IMR-90 (cell line): ENCODE data around the gene PAN3. TPM values are rescaled to one million over a fixed set of nuclear protein-coding genes. Genes with fewer than 3 reads are reported as not detected.
A peak's percentile ranks its signal among the peaks of the same experiment; 100 is the strongest.

Experiments used
- ATAC-seq: fragments of 200-7000 bp; cut with Tn5 transposase; 2 replicates; pipeline ENCODE4 v1.9.1; 2020; ENCODE audit warnings: low read depth, mild to moderate bottlenecking, moderate library complexity
- BruUV-seq: library from RNA; stranded (reverse); fragments of 400-500 nt; replicated peaks from 2 replicates; lab custom pipeline; 2021; lab: Mats Ljungman, UMichigan
- CTCF ChIA-PET: fragments of 300-600 bp; formaldehyde crosslinking; extraction: SDS; loops from one replicate; lab custom pipeline; 2021; ENCODE audit warnings: antibody characterized with exemption; lab: Yijun Ruan, JAX
- POLR2A ChIA-PET: fragments of 300-600 bp; sonication (Branson Sonifier 250); formaldehyde crosslinking; loops from one replicate; lab custom pipeline; 2022; ENCODE audit warnings: antibody characterized with exemption; ENCODE audit not compliant: unreplicated experiment; lab: Charles Lee
- DNase-seq: peaks from one replicate; pipeline ENCODE4 v3.0.0; 2013
- H2AFZ ChIP-seq: replicated peaks from 2 replicates; pipeline ENCODE3; 2013; ENCODE audit warnings: low read length, mild to moderate bottlenecking; ENCODE audit not compliant: poor library complexity
- H2AK5ac ChIP-seq: 2 replicates; pipeline ENCODE4 v1.6.1; 2013; ENCODE audit warnings: low read depth, low read length, inconsistent platforms
- H2AK9ac ChIP-seq: replicated peaks from 2 replicates; pipeline ENCODE3; 2013; ENCODE audit warnings: mild to moderate bottlenecking, low read depth, low read length, moderate library complexity; ENCODE audit not compliant: poor library complexity
- H2BK120ac ChIP-seq: 2 replicates; pipeline ENCODE4 v1.6.1; 2013; ENCODE audit warnings: low read depth, low read length, inconsistent platforms
- H2BK15ac ChIP-seq: 3 replicates; pipeline ENCODE4 v1.6.1; 2013; ENCODE audit warnings: low read depth, low read length, inconsistent platforms
- H2BK20ac ChIP-seq: 2 replicates; pipeline ENCODE4 v1.6.1; 2013; ENCODE audit warnings: low read depth, mild to moderate bottlenecking, inconsistent platforms, low read length, moderate library complexity
- H2BK5ac ChIP-seq: 2 replicates; pipeline ENCODE4 v1.6.1; 2013; ENCODE audit warnings: mild to moderate bottlenecking, low read depth, low read length, inconsistent platforms; ENCODE audit not compliant: poor library complexity, severe bottlenecking
- H3K14ac ChIP-seq: replicated peaks from 2 replicates; pipeline ENCODE4 v1.6.1; 2013; ENCODE audit warnings: low read depth, low read length, inconsistent platforms
- H3K18ac ChIP-seq: 2 replicates; pipeline ENCODE4 v1.6.1; 2013; ENCODE audit warnings: low read depth, low read length, control low read depth
- H3K23ac ChIP-seq: 2 replicates; pipeline ENCODE4 v1.6.1; 2013; ENCODE audit warnings: low read depth, low read length, inconsistent platforms
- H3K27ac ChIP-seq: 2 replicates; pipeline ENCODE4 v1.5.1; 2013; ENCODE audit warnings: mild to moderate bottlenecking, control low read depth, low read length; ENCODE audit not compliant: insufficient read depth
- H3K27me3 ChIP-seq: 2 replicates; pipeline ENCODE4 v1.6.1; 2013; ENCODE audit warnings: low read length; ENCODE audit not compliant: control insufficient read depth, insufficient read depth
- H3K36me3 ChIP-seq: 2 replicates; pipeline ENCODE4 v1.6.1; 2013; ENCODE audit warnings: low read length, mixed read lengths; ENCODE audit not compliant: control insufficient read depth, insufficient read depth
- H3K4ac ChIP-seq: 2 replicates; pipeline ENCODE4 v1.6.1; 2013; ENCODE audit warnings: low read depth, low read length, inconsistent platforms
- H3K4me1 ChIP-seq: 2 replicates; pipeline ENCODE4 v1.6.1; 2013; ENCODE audit warnings: low read length, mixed read lengths; ENCODE audit not compliant: control insufficient read depth, insufficient read depth
- H3K4me2 ChIP-seq: 2 replicates; pipeline ENCODE4 v1.6.1; 2013; ENCODE audit warnings: low read depth, mild to moderate bottlenecking, control low read depth, low read length, moderate library complexity
- H3K4me3 ChIP-seq: 2 replicates; pipeline ENCODE4 v1.5.1; 2013; ENCODE audit warnings: low read depth, mild to moderate bottlenecking, control low read depth, low read length, moderate library complexity; ENCODE audit not compliant: insufficient read depth
- H3K56ac ChIP-seq: 2 replicates; pipeline ENCODE4 v1.6.1; 2013; ENCODE audit warnings: low read length, inconsistent platforms; ENCODE audit not compliant: insufficient read depth; ENCODE audit errors: extremely low read depth
- H3K79me1 ChIP-seq, 2 experiments: 2 replicates each; pipeline ENCODE4 v1.6.1; 2013; ENCODE audit warnings: low read length in 2 of 2, inconsistent platforms in 1 of 2, low read depth in 1 of 2
- H3K9ac ChIP-seq: 2 replicates; pipeline ENCODE4 v1.6.1; 2013; ENCODE audit warnings: low read depth, low read length, control low read depth
- H3K9me1 ChIP-seq: 2 replicates; pipeline ENCODE4 v1.6.1; 2013; ENCODE audit warnings: low read length, inconsistent platforms; ENCODE audit not compliant: insufficient read depth
- H3K9me3 ChIP-seq: 2 replicates; pipeline ENCODE4 v1.6.1; 2013; ENCODE audit warnings: low read length; ENCODE audit not compliant: control insufficient read depth, insufficient read depth
- H4K20me1 ChIP-seq: 2 replicates; pipeline ENCODE4 v1.6.1; 2013; ENCODE audit warnings: low read length, inconsistent platforms; ENCODE audit not compliant: insufficient read depth
- H4K5ac ChIP-seq: 2 replicates; pipeline ENCODE4 v1.6.1; 2013; ENCODE audit warnings: mild to moderate bottlenecking, low read depth, low read length, control low read depth
- H4K8ac ChIP-seq, 2 experiments: 2 replicates each; pipeline ENCODE4 v1.6.1; 2013; ENCODE audit warnings: low read depth in 2 of 2, low read length in 2 of 2, control low read depth in 1 of 2, inconsistent platforms in 1 of 2
- H4K91ac ChIP-seq: 2 replicates; pipeline ENCODE4 v1.6.1; 2013; ENCODE audit warnings: low read depth, low read length, inconsistent platforms; ENCODE audit not compliant: insufficient read depth
- BHLHE40 ChIP-seq: fragments of 150-350 bp; IDR thresholded peaks from 2 replicates; pipeline ENCODE4 v1.6.1; 2016; ENCODE audit warnings: mild to moderate bottlenecking, low read depth, low read length
- CEBPB ChIP-seq: IDR thresholded peaks from 2 replicates; pipeline ENCODE4 v1.6.1; 2012; ENCODE audit warnings: low read depth, low read length, improper control_type of control experiment
- CHD1 ChIP-seq: IDR thresholded peaks from 2 replicates; pipeline ENCODE4 v1.6.1; 2012; ENCODE audit warnings: low read depth, low read length, improper control_type of control experiment
- MAFK ChIP-seq: IDR thresholded peaks from 2 replicates; pipeline ENCODE4 v1.6.1; 2012; ENCODE audit warnings: low read depth, low read length, improper control_type of control experiment
- MAZ ChIP-seq: IDR thresholded peaks from 2 replicates; pipeline ENCODE4 v1.6.1; 2012; ENCODE audit warnings: low read depth, mild to moderate bottlenecking, low read length, improper control_type of control experiment, moderate library complexity, borderline replicate concordance
- NFE2L2 ChIP-seq: fragments of 150-350 bp; IDR thresholded peaks from 2 replicates; pipeline ENCODE4 v1.6.1; 2016; ENCODE audit warnings: low read depth, mild to moderate bottlenecking, low read length
- POLR2A ChIP-seq: IDR thresholded peaks from 2 replicates; pipeline ENCODE4 v1.6.1; 2012; ENCODE audit warnings: mild to moderate bottlenecking, low read depth, low read length
- RAD21 ChIP-seq: IDR thresholded peaks from 2 replicates; pipeline ENCODE4 v1.6.1; 2012; ENCODE audit warnings: low read length, improper control_type of control experiment
- RCOR1 ChIP-seq: IDR thresholded peaks from 2 replicates; pipeline ENCODE4 v1.6.1; 2012; ENCODE audit warnings: mild to moderate bottlenecking, low read length, improper control_type of control experiment; ENCODE audit not compliant: insufficient replicate concordance
- RFX5 ChIP-seq: IDR thresholded peaks from 2 replicates; pipeline ENCODE4 v1.8.0; 2012; ENCODE audit warnings: low read depth, mild to moderate bottlenecking, low read length, moderate library complexity
- SMC3 ChIP-seq: fragments of 150-350 bp; IDR thresholded peaks from 2 replicates; pipeline ENCODE4 v1.6.1; 2016; ENCODE audit warnings: low read depth, mild to moderate bottlenecking, antibody characterized with exemption, low read length, moderate library complexity
- WGBS, 2 experiments: methylation state at CpG; one replicate each; pipeline versions ENCODE4 v1.1.5 to v1.1.7; 2013; ENCODE audit warnings: missing lambda C conversion rate in 2 of 2; ENCODE audit not compliant: insufficient read length in 1 of 2; ENCODE audit errors: extremely low coverage in 2 of 2; 5-methylcytosine and 5-hydroxymethylcytosine counted together
- dilution Hi-C: fragments of 300-500 bp; cut with HindIII; formaldehyde crosslinking; loops from one replicate; pipeline ENCODE4 v1.14.3; 2018; ENCODE audit warnings: low sequenced_read_pairs; ENCODE audit not compliant: unreplicated experiment
- in situ Hi-C: fragments of 300-500 bp; cut with MboI; formaldehyde crosslinking; loops from 3 replicates; pipeline ENCODE4 v1.14.3; 2019; ENCODE audit warnings: low sequenced_read_pairs, inconsistent platforms, mixed read lengths
- intact Hi-C: fragments of 100-400 bp; cut with micrococcal nuclease; formaldehyde crosslinking; loops from 2 replicates; pipeline ENCODE4 v1.10.0; 2022
- polyA plus RNA-seq, 3 experiments: library from polyadenylated mRNA; depleted of rRNA; stranded (reverse); fragments of >200 nt; gene quantifications; 2 replicates each; pipeline ENCODE4 v1.2.3, GENCODE V29; 2012; ENCODE audit warnings: low replicate concordance in 1 of 3
- total RNA-seq: library from RNA; depleted of rRNA; stranded (reverse); fragments of >200 nt; gene quantifications from 2 replicates; pipeline ENCODE4 v1.2.3, GENCODE V29; 2012
- TF ChIP-seq, protein P1 (sequence below): conservative IDR thresholded peaks from 2 replicates; pipeline ENCODE4 v1.5.1; 2012; ENCODE audit warnings: mild to moderate bottlenecking, low read depth, low read length, improper control_type of control experiment
- TF ChIP-seq, protein P2 (sequence below): fragments of 150-350 bp; IDR thresholded peaks from 2 replicates; pipeline ENCODE4 v1.6.1; 2016; ENCODE audit warnings: low read depth, mild to moderate bottlenecking, low read length, moderate library complexity, borderline replicate concordance
- TF ChIP-seq, protein P3 (sequence below): fragments of 150-350 bp; IDR thresholded peaks from 2 replicates; pipeline ENCODE4 v1.6.1; 2017; ENCODE audit warnings: mild to moderate bottlenecking, antibody characterized with exemption, low read length, low read depth

The PAN3 gene
- total and polyA plus RNA-seq, 2 of the 4 experiments (the other 2 are of a cell fraction): 6.6 to 15.1 TPM

DNA sequence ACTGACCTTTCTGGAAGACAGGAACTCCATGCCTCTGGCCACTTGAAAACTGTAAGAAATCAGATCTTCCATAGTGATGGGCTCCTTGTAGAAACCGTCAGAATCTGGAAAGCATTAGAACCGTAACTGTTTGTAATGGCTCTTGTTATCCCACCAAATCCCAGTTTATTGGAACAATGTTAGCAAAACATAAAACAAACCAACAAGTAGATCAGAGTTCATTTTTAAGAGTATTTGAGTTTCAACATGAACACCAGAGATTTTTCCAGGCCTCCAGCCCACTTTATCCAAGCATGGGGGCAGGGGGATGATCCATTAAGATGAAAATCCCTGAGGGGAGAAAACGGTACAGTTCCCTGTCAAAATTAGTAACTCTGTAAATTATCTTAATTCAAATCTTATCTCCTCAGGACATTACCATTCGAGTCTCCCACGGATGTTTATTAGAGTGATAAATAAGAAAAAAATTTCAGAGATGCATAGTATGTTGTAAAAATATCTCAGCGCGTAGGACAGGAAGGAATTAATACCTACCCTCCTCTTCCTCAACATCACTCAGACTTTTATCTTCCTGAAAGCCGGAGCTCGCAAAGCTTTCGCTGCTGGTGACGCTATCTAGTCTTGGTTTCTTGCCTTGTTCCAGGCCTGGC is 184.0 kb downstream of the PAN3 start:
- Histone ChIP-seq H3K27ac (no peak overlapping the region), H2AK5ac (peak overlapping the region; percentile 61; the same call in 1 of the 2 replicates), H2BK5ac (no peak overlapping the region), H2BK15ac (0 out of 3 replicates have a peak overlapping the region, but pooled peaks have one; percentile 38), H3K56ac (no peak overlapping the region), H4K20me1 (peaks cover 5% of the 10 kb centered on the region; the same call in 1 of the 2 replicates), H3K27me3 (peaks cover 5% of the 10 kb centered on the region; the same call in 1 of the 2 replicates), H3K4ac (peak overlapping the region; percentile 42), H3K14ac (peak overlapping the region; percentile 27), H4K5ac (no peak overlapping the region), H3K9me3 (no peaks in the 10 kb centered on the region), H4K91ac (peak overlapping the region; percentile 35; the same call in 1 of the 2 replicates), H3K9me1 (no peaks in the 10 kb centered on the region; the same call in 1 of the 2 replicates), H3K4me2 (no peak overlapping the region), H2BK20ac (peak overlapping the region; percentile 67; the same call in 1 of the 2 replicates), H3K4me1 (peaks cover 2% of the 10 kb centered on the region; the same call in 1 of the 2 replicates), H3K79me1 (no peaks in the 10 kb centered on the region), H3K36me3 (no peaks in the 10 kb centered on the region), H2AFZ (peak overlapping the region; percentile 47), H2AK9ac (no peak overlapping the region), H4K8ac (0 out of 4 replicates have a peak overlapping the region, but pooled peaks of 1 of the 2 experiments have one; percentile 55), H3K23ac (peak overlapping the region; percentile 74; the same call in 1 of the 2 replicates), H3K4me3 (no peak overlapping the region), H2BK120ac (peak overlapping the region; percentile 69; the same call in 1 of the 2 replicates), H3K18ac (peak overlapping the region; percentile 46; the same call in 1 of the 2 replicates), H3K9ac (no peak overlapping the region)
- intact Hi-C loops (loop anchor here (5.0 kb wide), 3 partner anchors 155 to 185 kb away; partner anchors contain the start of genes FLT1 and PAN3), in situ Hi-C loops (loop anchor here (5.0 to 10.0 kb wide), 2 partner anchors 320 to 472 kb away; no protein-coding TSS in a partner anchor), dilution Hi-C loops (no loop called here)
- no peak for ATAC-seq
- CTCF ChIA-PET: no interaction called here
- POLR2A ChIA-PET: no interaction called here
- 91% methylated on average over 5 of the region's 11 CpGs; no CpG with 5 or more reads in 1 of the 2 experiments for WGBS, 2 experiments
- peak; percentile 42 for DNase-seq
- BruUV-seq: no TSS peak
- TF ChIP-seq, protein P1, sequence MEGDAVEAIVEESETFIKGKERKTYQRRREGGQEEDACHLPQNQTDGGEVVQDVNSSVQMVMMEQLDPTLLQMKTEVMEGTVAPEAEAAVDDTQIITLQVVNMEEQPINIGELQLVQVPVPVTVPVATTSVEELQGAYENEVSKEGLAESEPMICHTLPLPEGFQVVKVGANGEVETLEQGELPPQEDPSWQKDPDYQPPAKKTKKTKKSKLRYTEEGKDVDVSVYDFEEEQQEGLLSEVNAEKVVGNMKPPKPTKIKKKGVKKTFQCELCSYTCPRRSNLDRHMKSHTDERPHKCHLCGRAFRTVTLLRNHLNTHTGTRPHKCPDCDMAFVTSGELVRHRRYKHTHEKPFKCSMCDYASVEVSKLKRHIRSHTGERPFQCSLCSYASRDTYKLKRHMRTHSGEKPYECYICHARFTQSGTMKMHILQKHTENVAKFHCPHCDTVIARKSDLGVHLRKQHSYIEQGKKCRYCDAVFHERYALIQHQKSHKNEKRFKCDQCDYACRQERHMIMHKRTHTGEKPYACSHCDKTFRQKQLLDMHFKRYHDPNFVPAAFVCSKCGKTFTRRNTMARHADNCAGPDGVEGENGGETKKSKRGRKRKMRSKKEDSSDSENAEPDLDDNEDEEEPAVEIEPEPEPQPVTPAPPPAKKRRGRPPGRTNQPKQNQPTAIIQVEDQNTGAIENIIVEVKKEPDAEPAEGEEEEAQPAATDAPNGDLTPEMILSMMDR: no peak
- TF ChIP-seq BHLHE40: no peak
- no peak for TF ChIP-seq RAD21
- TF ChIP-seq, protein P2, sequence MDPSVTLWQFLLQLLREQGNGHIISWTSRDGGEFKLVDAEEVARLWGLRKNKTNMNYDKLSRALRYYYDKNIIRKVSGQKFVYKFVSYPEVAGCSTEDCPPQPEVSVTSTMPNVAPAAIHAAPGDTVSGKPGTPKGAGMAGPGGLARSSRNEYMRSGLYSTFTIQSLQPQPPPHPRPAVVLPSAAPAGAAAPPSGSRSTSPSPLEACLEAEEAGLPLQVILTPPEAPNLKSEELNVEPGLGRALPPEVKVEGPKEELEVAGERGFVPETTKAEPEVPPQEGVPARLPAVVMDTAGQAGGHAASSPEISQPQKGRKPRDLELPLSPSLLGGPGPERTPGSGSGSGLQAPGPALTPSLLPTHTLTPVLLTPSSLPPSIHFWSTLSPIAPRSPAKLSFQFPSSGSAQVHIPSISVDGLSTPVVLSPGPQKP: no peak
- TF ChIP-seq CEBPB: no peak
- no peak for TF ChIP-seq CHD1
- TF ChIP-seq MAFK: no peak
- no peak for TF ChIP-seq SMC3
- TF ChIP-seq RFX5: no peak
- TF ChIP-seq POLR2A: no peak
- no peak for TF ChIP-seq NFE2L2
- TF ChIP-seq, protein P3, sequence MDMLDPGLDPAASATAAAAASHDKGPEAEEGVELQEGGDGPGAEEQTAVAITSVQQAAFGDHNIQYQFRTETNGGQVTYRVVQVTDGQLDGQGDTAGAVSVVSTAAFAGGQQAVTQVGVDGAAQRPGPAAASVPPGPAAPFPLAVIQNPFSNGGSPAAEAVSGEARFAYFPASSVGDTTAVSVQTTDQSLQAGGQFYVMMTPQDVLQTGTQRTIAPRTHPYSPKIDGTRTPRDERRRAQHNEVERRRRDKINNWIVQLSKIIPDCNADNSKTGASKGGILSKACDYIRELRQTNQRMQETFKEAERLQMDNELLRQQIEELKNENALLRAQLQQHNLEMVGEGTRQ: no peak
- no peak for TF ChIP-seq RCOR1
- no peak for TF ChIP-seq MAZ
